OCI-LY1 (cell line): ENCODE measurements around the gene PCDHA5.
"Not testable (repeated sequence)": the region's sequence is repeated elsewhere in the genome, so short reads cannot be mapped to it uniquely, and the experiment has no call there.

Experiments
- H2AFZ ChIP-seq: fragments of 200-600 bp; sonication (generic), shearing (Covaris generic); 2 replicates; pipeline ENCODE4 v1.6.0; 2014; ENCODE audit warnings: antibody characterized with exemption, mild to moderate bottlenecking, low read length
- H3F3A ChIP-seq: fragments of 200-600 bp; sonication (generic), shearing (Covaris generic); 2 replicates; pipeline ENCODE4 v1.6.0; 2014; ENCODE audit warnings: mild to moderate bottlenecking, antibody characterized with exemption, low read length, moderate library complexity; ENCODE audit not compliant: insufficient read depth
- H3K27ac ChIP-seq: fragments of 200-600 bp; sonication (generic); 2 replicates; pipeline ENCODE4 v1.5.1; 2014; ENCODE audit warnings: low read length, mixed run types, mild to moderate bottlenecking, low read depth; ENCODE audit not compliant: poor library complexity, severe bottlenecking
- H3K27me3 ChIP-seq: fragments of 200-600 bp; sonication (generic); 2 replicates; pipeline ENCODE4 v1.6.0; 2014; ENCODE audit warnings: antibody characterized with exemption, mild to moderate bottlenecking, low read length, moderate library complexity; ENCODE audit not compliant: insufficient read depth
- H3K36me3 ChIP-seq: fragments of 200-600 bp; sonication (generic); 2 replicates; pipeline ENCODE4 v1.6.1; 2014; ENCODE audit warnings: mild to moderate bottlenecking, antibody characterized with exemption, low read length, moderate library complexity, mixed read lengths; ENCODE audit not compliant: insufficient read depth
- H3K4me1 ChIP-seq: fragments of 200-600 bp; sonication (generic); 2 replicates; pipeline ENCODE4 v1.5.1; 2014; ENCODE audit warnings: mild to moderate bottlenecking, low read length, moderate library complexity; ENCODE audit not compliant: insufficient read depth, severe bottlenecking
- H3K4me2 ChIP-seq: fragments of 200-600 bp; sonication (generic), shearing (Covaris generic); 2 replicates; pipeline ENCODE4 v1.6.1; 2014; ENCODE audit warnings: low read length
- H3K4me3 ChIP-seq: fragments of 200-600 bp; sonication (generic); 2 replicates; pipeline ENCODE4 v1.5.1; 2014; ENCODE audit warnings: low read length, low read depth, mild to moderate bottlenecking, mixed read lengths; ENCODE audit not compliant: poor library complexity, severe bottlenecking
- H3K79me2 ChIP-seq: fragments of 200-600 bp; shearing (Covaris generic); 2 replicates; pipeline ENCODE4 v1.6.1; 2016; ENCODE audit warnings: mixed run types, low read length, mixed read lengths; ENCODE audit not compliant: insufficient read depth
- H3K9ac ChIP-seq: fragments of 200-600 bp; sonication (generic), shearing (Covaris generic); 2 replicates; pipeline ENCODE4 v1.6.1; 2014; ENCODE audit warnings: mild to moderate bottlenecking, low read length, mixed read lengths
- H3K9me2 ChIP-seq: fragments of 200-600 bp; sonication (generic), shearing (Covaris generic); 2 replicates; pipeline ENCODE4 v1.6.1; 2014; ENCODE audit warnings: low read depth, mild to moderate bottlenecking, low read length, mixed read lengths
- H3K9me3 ChIP-seq: fragments of 200-600 bp; shearing (Covaris generic); 2 replicates; pipeline ENCODE4 v1.6.1; 2014; ENCODE audit warnings: low read length, mixed read lengths
- H4K20me1 ChIP-seq: fragments of 200-600 bp; sonication (generic), shearing (Covaris generic); 2 replicates; pipeline ENCODE4 v1.6.0; 2016; ENCODE audit warnings: mild to moderate bottlenecking, low read length; ENCODE audit not compliant: insufficient read depth
- EZH2 ChIP-seq: fragments of 200-600 bp; sonication (generic), shearing (Covaris generic); IDR thresholded peaks from 2 replicates; pipeline ENCODE4 v1.8.0; 2017; ENCODE audit warnings: borderline replicate concordance, mixed run types, mild to moderate bottlenecking, antibody characterized with exemption, low read length, moderate library complexity, mixed read lengths
- TF ChIP-seq, protein P1 (sequence below): fragments of 200-600 bp; sonication (generic), shearing (Covaris generic); IDR thresholded peaks from 2 replicates; pipeline ENCODE4 v1.5.1; 2017; ENCODE audit warnings: mild to moderate bottlenecking, antibody characterized with exemption, low read length, moderate library complexity, mixed read lengths

Gene PCDHA5

DNA sequence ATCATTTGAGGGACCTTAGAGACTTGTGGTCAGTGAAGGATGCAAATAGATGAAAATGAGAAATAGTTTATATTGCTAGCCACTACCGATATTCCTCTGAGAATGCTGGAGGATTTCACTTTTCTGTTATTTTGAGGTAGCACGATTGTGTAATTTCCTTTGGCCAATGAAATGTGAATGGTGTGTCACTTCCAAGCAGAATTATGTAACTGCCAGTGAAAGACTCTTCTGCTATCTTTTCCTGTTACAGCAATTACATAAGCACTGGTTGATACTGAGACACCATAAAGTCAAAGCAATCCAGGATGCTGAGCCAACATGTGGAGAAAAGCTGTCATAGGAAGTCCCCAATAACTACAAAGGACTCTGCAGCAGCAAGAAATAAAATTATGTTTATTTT lies 30.3 kb upstream of the PCDHA5 start:
- Histone ChIP-seq H3K9me3 (no peaks in the 10 kb centered on the region; the same call in 1 of the 2 replicates), H3K27me3 (no peaks in the 10 kb centered on the region), H3K4me3 (no peak overlapping the region), H3K36me3 (no peaks in the 10 kb centered on the region), H3K79me2 (no peaks in the 10 kb centered on the region), H3K9me2 (no peaks in the 10 kb centered on the region; the same call in 1 of the 2 replicates), H3K9ac (no peak overlapping the region), H3K4me1 (no peaks in the 10 kb centered on the region), H3K27ac (no peak overlapping the region), H4K20me1 (no peaks in the 10 kb centered on the region), H2AFZ (no peak overlapping the region), H3K4me2 (no peak overlapping the region), H3F3A (no peaks in the 10 kb centered on the region)
- no peak for TF ChIP-seq EZH2
- TF ChIP-seq, protein P1, sequence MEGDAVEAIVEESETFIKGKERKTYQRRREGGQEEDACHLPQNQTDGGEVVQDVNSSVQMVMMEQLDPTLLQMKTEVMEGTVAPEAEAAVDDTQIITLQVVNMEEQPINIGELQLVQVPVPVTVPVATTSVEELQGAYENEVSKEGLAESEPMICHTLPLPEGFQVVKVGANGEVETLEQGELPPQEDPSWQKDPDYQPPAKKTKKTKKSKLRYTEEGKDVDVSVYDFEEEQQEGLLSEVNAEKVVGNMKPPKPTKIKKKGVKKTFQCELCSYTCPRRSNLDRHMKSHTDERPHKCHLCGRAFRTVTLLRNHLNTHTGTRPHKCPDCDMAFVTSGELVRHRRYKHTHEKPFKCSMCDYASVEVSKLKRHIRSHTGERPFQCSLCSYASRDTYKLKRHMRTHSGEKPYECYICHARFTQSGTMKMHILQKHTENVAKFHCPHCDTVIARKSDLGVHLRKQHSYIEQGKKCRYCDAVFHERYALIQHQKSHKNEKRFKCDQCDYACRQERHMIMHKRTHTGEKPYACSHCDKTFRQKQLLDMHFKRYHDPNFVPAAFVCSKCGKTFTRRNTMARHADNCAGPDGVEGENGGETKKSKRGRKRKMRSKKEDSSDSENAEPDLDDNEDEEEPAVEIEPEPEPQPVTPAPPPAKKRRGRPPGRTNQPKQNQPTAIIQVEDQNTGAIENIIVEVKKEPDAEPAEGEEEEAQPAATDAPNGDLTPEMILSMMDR: no peak

DNA sequence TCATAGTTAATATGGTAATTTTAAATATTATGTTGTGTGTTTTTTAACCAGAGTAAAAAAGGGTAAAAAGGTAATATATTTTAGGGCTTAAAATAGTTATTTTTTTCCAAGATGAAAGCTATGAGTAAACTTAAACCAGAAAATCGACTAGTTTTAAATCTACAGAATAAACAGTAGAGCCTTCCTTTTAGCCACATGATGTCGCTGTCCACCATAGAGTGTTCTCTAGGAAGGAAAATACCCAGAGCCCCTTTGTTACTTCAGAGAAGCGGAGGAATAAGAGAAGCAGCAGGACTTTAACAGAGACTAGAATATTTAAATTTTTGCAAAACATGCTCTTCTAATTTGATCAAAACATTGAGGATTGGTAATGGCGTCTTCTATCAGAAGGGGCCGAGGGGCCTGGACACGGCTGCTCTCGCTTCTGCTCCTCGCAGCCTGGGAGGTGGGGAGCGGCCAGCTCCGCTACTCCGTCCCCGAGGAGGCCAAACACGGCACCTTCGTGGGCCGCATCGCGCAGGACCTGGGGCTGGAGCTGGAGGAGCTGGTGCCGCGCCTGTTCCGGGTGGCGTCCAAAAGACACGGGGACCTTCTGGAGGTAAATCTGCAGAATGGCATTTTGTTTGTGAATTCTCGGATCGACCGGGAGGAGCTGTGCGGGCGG lies 26.7 kb upstream of the PCDHA5 start, which contains the start of gene PCDHA2:
Gene PCDHA2, plus strand, starts transcription at position 258 of the 664 bp plus-strand sequence.
- H3K27me3 ChIP-seq: no peaks in the 10 kb centered on the region
- H3K36me3 ChIP-seq: no peaks in the 10 kb centered on the region
- no peak within 1 kb of the TSS for H3K4me3 ChIP-seq
- TF ChIP-seq, protein P1: no peak; the same call in 1 of the 2 replicates
- no peak within 1 kb of the TSS for H2AFZ ChIP-seq
- H3K9ac ChIP-seq: no peak within 1 kb of the TSS
- H3K9me3 ChIP-seq: no peaks in the 10 kb centered on the region
- no peaks in the 10 kb centered on the region for H3K4me1 ChIP-seq
- H4K20me1 ChIP-seq: no peaks in the 10 kb centered on the region
- no peaks in the 10 kb centered on the region for H3K79me2 ChIP-seq
- H3F3A ChIP-seq: no peaks in the 10 kb centered on the region
- no peak within 1 kb of the TSS for H3K4me2 ChIP-seq
- no peak within 1 kb of the TSS for H3K27ac ChIP-seq
- no peaks in the 10 kb centered on the region; the same call in 1 of the 2 replicates for H3K9me2 ChIP-seq

DNA sequence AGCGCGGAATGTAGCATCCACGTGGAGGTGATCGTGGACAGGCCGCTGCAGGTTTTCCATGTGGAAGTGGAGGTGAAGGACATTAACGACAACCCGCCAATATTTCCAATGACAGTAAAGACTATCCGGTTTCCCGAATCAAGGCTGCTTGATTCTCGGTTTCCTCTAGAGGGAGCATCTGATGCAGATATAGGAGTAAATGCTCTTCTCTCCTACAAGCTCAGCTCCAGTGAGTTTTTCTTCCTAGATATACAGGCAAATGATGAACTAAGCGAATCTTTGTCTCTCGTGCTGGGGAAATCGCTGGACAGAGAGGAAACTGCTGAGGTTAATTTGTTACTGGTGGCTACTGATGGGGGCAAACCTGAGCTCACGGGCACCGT lies 26.2 kb upstream of the PCDHA5 start:
- Histone ChIP-seq H3K9ac (no peak overlapping the region), H2AFZ (no peak overlapping the region), H3F3A (no peaks in the 10 kb centered on the region), H4K20me1 (no peaks in the 10 kb centered on the region), H3K4me1 (no peaks in the 10 kb centered on the region), H3K9me2 (no peaks in the 10 kb centered on the region; the same call in 1 of the 2 replicates), H3K79me2 (no peaks in the 10 kb centered on the region), H3K4me3 (no peak overlapping the region), H3K27ac (no peak overlapping the region), H3K27me3 (no peaks in the 10 kb centered on the region), H3K9me3 (no peaks in the 10 kb centered on the region), H3K36me3 (no peaks in the 10 kb centered on the region), H3K4me2 (no peak overlapping the region)
- no peak for TF ChIP-seq EZH2
- TF ChIP-seq, protein P1: no peak

DNA sequence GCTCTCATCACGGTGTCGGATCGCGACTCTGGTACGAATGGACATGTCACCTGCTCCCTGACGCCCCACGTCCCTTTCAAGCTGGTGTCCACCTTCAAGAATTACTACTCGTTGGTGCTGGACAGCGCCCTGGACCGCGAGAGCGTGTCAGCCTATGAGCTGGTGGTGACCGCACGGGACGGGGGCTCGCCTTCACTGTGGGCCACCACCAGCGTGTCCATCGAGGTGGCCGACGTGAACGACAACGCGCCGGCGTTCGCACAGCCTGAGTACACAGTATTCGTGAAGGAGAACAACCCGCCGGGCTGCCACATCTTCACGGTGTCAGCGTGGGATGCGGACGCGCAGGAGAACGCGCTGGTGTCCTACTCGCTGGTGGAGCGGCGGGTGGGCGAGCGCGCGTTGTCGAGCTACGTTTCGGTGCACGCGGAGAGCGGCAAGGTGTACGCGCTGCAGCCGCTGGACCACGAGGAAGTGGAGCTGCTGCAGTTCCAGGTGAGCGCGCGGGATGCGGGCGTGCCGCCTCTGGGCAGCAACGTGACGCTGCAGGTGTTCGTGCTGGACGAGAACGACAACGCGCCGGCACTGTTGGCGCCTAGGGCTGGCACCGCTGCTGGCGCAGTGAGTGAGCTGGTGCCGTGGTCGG lies 25.2 kb upstream of the PCDHA5 start:
- H3K9ac ChIP-seq, H3K27me3 ChIP-seq, H3K27ac ChIP-seq, H3K4me3 ChIP-seq, H3K9me2 ChIP-seq, H3K4me2 ChIP-seq, H4K20me1 ChIP-seq, H3K79me2 ChIP-seq, H3F3A ChIP-seq, H3K9me3 ChIP-seq, H3K4me1 ChIP-seq, H3K36me3 ChIP-seq, H2AFZ ChIP-seq: not testable (repeated sequence)
